Measurements from ENCODE around the gene IDS.

GRCh38 chrX:149511081-149511480 is 6.0 kb upstream of the IDS start:
- TF ChIP-seq TAF1 (IDR thresholded peaks at IDR 0.05; ENCODE audit: low read depth, low read length) (no peak), POLR2A (IDR thresholded peaks at IDR 0.05; ENCODE audit: low read depth, low read length) (no peak), POLR2AphosphoS5 (IDR thresholded peaks at IDR 0.05; ENCODE audit: low read depth, low read length) (no peak)

Data from GM12891 (cell line).